ENCODE results near the gene CNTNAP2. TPM values are rescaled to one million over a fixed set of nuclear protein-coding genes. Genes with fewer than 3 reads are reported as not detected.

The CNTNAP2 gene
- total and polyA plus RNA-seq, 2 of the 13 experiments (the other 11 are each of a cell fraction or from before 2014, with no cell fraction given), result 0.40 to 0.42 TPM

DNA sequence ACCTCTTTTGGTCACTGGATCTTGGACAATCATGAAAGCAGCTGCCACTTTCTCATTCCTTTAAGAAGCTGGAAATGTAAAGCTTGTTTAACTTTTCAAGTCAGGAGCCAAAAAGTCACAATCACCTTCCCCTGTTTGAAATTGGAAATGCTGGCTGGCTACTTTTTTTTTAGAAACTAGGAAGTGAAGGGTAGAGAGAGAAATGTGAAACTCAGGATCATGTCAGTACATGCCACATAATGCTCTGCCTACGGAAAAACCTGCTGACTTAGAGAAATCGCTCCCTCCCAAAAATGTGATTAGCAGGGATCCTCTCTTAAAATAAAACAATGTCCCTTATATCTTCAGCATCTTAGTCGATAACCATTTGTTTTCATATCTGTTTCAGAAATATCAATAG lies 2285.6 kb downstream of the CNTNAP2 start:
- ChIA-PET CTCF (ENCODE audit: low intra/inter-chr PET ratio, low total read pairs) (no interaction called here), POLR2A (no interaction called here)
- Histone ChIP-seq H3K27ac (ENCODE audit: extremely low read length, insufficient read depth, low read length) (no peak overlapping the region), H3K4me2 (ENCODE audit: low read depth, low read length) (no peak overlapping the region), H3K9ac (ENCODE audit: insufficient read depth, low read depth, low read length) (no peak overlapping the region), H4K20me1 (ENCODE audit: insufficient read depth, low read length) (no peaks in the 10 kb centered on the region), H3K27me3 (ENCODE audit: control insufficient read depth in 1 of 2, insufficient read depth in 2 of 2, low read length in 2 of 2) (no peaks in the 10 kb centered on the region), H3K79me2 (ENCODE audit: insufficient read depth, low read length) (no peaks in the 10 kb centered on the region), H3K4me3 (replicated peaks in 1 of 3; ENCODE audit: insufficient read depth in 1 of 3, low read depth in 2 of 3, low read length in 3 of 3) (no peak overlapping the region), H3K9me3 (ENCODE audit: low read length) (no peaks in the 10 kb centered on the region), H2AFZ (ENCODE audit: low read length) (no peak overlapping the region), H3K36me3 (replicated peaks in 1 of 2; ENCODE audit: control insufficient read depth in 1 of 2, insufficient read depth in 2 of 2, low read length in 2 of 2) (no peaks in the 10 kb centered on the region), H3K4me1 (ENCODE audit: insufficient read depth, low read length) (0 out of 2 replicates have a peak, but pooled peaks cover 10% of the 10 kb centered on the region)
- intact Hi-C loops (cut with micrococcal nuclease; ENCODE audit: unreplicated experiment), result no loop called here
- no peak for FAIRE-seq
- in situ Hi-C loops (cut with HindIII; ENCODE audit: extremely low pct_ligation_motif_present, low pct_unique_long_range_greater_than_20kb), result no loop called here
- no peak for ATAC-seq
- no peak for DNase-seq (ENCODE audit: low spot score)
- TF ChIP-seq MAFK (conservative IDR thresholded peaks at IDR 0.05 in 1 of 2, IDR thresholded peaks at IDR 0.05 in 1 of 2; ENCODE audit: low read length in 2 of 2), result peak in 1 of 2 experiments; percentile 9; a peak in 1 of 4 replicates
- TF ChIP-seq, protein P1, sequence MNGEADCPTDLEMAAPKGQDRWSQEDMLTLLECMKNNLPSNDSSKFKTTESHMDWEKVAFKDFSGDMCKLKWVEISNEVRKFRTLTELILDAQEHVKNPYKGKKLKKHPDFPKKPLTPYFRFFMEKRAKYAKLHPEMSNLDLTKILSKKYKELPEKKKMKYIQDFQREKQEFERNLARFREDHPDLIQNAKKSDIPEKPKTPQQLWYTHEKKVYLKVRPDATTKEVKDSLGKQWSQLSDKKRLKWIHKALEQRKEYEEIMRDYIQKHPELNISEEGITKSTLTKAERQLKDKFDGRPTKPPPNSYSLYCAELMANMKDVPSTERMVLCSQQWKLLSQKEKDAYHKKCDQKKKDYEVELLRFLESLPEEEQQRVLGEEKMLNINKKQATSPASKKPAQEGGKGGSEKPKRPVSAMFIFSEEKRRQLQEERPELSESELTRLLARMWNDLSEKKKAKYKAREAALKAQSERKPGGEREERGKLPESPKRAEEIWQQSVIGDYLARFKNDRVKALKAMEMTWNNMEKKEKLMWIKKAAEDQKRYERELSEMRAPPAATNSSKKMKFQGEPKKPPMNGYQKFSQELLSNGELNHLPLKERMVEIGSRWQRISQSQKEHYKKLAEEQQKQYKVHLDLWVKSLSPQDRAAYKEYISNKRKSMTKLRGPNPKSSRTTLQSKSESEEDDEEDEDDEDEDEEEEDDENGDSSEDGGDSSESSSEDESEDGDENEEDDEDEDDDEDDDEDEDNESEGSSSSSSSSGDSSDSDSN (CRISPR knock-in tag; IDR thresholded peaks at IDR 0.05), result no peak
- 92% methylated on average over 3 of the region's 3 CpGs for WGBS (ENCODE audit: low lambda C conversion rate)
- no TSS peak for BruUV-seq (replicated peaks)

DNA sequence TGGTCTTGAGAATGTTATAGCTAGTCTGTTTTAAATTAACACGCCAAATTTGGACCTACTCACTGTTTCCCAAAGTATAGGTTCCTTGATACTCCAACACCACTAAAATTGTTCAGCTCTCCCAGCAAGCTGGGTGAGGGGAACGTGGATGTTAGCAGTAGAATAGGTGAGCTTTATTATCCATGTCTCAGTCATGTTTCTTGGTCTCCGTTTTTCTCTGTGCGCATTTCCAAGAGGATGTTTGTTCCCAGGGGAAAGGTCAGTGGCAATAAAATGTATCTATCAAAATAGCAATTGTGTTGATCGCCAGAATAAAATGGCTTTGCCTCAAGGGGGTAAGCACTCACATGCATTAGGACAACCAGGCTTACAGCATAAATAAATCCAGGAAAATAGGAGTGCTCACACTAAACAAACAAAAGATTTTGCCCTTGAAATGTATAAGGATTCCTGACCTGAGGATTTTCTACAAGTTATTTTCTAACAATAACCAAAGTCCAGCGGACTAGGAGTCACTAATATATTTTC lies 2286.9 kb downstream of the CNTNAP2 start:
- FAIRE-seq, result no peak
- POLR2A ChIA-PET, result no interaction called here
- 86% methylated on average over 6 of the region's 6 CpGs for WGBS (ENCODE audit: low lambda C conversion rate)

More for the DNA sequence above, 2286.9 kb downstream of the CNTNAP2 start:
- Histone ChIP-seq H3K9ac (ENCODE audit: insufficient read depth, low read depth, low read length) (no peak overlapping the region), H3K36me3 (replicated peaks in 1 of 2; ENCODE audit: control insufficient read depth in 1 of 2, insufficient read depth in 2 of 2, low read length in 2 of 2) (no peaks in the 10 kb centered on the region), H3K4me2 (ENCODE audit: low read depth, low read length) (no peak overlapping the region), H3K27ac (ENCODE audit: extremely low read length, insufficient read depth, low read length) (no peak overlapping the region), H3K4me1 (ENCODE audit: insufficient read depth, low read length) (0 out of 2 replicates have a peak, but pooled peaks cover 10% of the 10 kb centered on the region), H3K4me3 (replicated peaks in 1 of 3; ENCODE audit: insufficient read depth in 1 of 3, low read depth in 2 of 3, low read length in 3 of 3) (no peak overlapping the region), H4K20me1 (ENCODE audit: insufficient read depth, low read length) (no peaks in the 10 kb centered on the region), H3K79me2 (ENCODE audit: insufficient read depth, low read length) (no peaks in the 10 kb centered on the region), H3K9me3 (ENCODE audit: low read length) (no peaks in the 10 kb centered on the region), H3K27me3 (ENCODE audit: control insufficient read depth in 1 of 2, insufficient read depth in 2 of 2, low read length in 2 of 2) (no peaks in the 10 kb centered on the region), H2AFZ (ENCODE audit: low read length) (no peak overlapping the region)
- in situ Hi-C loops (cut with HindIII; ENCODE audit: extremely low pct_ligation_motif_present, low pct_unique_long_range_greater_than_20kb) (no loop called here), intact Hi-C loops (cut with micrococcal nuclease; ENCODE audit: unreplicated experiment) (no loop called here)
- BruUV-seq (replicated peaks), result no TSS peak
- ATAC-seq, result no peak
- no peak for TF ChIP-seq XBP1 (CRISPR knock-in tag; IDR thresholded peaks at IDR 0.05)
- TF ChIP-seq, protein P2, sequence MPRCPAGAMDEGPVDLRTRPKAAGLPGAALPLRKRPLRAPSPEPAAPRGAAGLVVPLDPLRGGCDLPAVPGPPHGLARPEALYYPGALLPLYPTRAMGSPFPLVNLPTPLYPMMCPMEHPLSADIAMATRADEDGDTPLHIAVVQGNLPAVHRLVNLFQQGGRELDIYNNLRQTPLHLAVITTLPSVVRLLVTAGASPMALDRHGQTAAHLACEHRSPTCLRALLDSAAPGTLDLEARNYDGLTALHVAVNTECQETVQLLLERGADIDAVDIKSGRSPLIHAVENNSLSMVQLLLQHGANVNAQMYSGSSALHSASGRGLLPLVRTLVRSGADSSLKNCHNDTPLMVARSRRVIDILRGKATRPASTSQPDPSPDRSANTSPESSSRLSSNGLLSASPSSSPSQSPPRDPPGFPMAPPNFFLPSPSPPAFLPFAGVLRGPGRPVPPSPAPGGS (CRISPR knock-in tag; IDR thresholded peaks at IDR 0.05), result no peak
- TF ChIP-seq HCFC1 (IDR thresholded peaks at IDR 0.05; ENCODE audit: low read depth, low read length), result no peak
- no peak for TF ChIP-seq PBX3 (CRISPR knock-in tag; IDR thresholded peaks at IDR 0.05; ENCODE audit: borderline replicate concordance)
- no peak for TF ChIP-seq ZNF768 (CRISPR knock-in tag; IDR thresholded peaks at IDR 0.05)
- TF ChIP-seq ZNF570 (CRISPR knock-in tag; IDR thresholded peaks at IDR 0.05; ENCODE audit: borderline replicate concordance), result no peak
- no peak for TF ChIP-seq IKZF4 (CRISPR knock-in tag; IDR thresholded peaks at IDR 0.05; ENCODE audit: borderline replicate concordance, low read depth, not compliant biosample characterization)
- no peak for TF ChIP-seq MIER3 (CRISPR knock-in tag; IDR thresholded peaks at IDR 0.05; ENCODE audit: borderline replicate concordance)
- no peak for TF ChIP-seq ZNF30 (CRISPR knock-in tag; IDR thresholded peaks at IDR 0.05)
- no peak for TF ChIP-seq ZBTB21 (CRISPR knock-in tag; IDR thresholded peaks at IDR 0.05)
- TF ChIP-seq ZNF597 (CRISPR knock-in tag; IDR thresholded peaks at IDR 0.05), result no peak
- CTCF ChIA-PET (ENCODE audit: low intra/inter-chr PET ratio, low total read pairs), result no interaction called here
- no peak for DNase-seq (ENCODE audit: low spot score)
